HG03521 (cell line): ENCODE data around the gene PON1.

Experiments
- ATAC-seq: cut with Tn5 transposase; IDR thresholded peaks from one replicate; pipeline ENCODE4 v1.9.1; 2021; ENCODE audit warnings: mild to moderate bottlenecking, moderate library complexity; ENCODE audit not compliant: unreplicated experiment

Gene PON1

DNA sequence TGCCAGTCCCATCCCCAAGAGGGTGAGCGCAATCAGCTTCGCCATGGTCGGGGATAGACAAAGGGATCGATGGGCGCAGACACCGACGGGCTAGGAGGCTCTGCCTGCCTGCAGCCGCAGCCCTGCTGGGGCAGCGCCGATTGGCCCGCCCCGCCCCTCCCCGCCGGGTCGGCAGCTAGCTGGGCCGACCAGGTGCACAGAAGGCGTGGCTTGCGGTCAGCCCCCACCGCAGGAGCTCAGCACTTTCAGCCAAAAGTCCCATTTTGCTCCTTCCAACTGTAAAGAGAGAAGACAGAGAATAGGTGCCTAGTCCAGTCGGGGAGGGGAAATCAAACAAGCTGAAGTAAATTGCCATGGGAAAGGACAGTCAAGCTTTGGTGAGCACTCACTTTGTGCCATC, at the start of gene PON1:
Gene PON1 (minus strand): TSS at position 102 of the 400 bp plus-strand sequence. CDS start 57 bp downstream, at position 45.
- ATAC-seq, result no peak

DNA sequence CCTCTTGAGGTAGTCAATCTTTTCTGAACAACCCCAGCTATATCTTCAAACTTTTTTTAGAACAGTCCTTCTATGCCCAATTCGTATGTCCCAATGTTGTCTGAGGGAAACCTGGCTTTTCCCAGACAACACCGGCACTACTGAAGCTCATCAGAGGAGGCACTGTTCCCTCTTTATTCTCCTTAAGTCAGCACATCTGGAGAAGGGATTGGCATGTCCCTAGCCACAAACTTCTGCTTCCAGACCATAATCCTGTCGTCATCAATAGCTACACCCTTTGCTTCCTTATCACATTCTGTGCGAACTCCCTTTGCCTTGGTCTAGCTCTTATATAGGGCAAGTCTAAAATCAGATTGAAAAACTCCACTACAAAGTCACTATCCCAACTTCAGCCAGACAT, 49.0 kb upstream of the PON1 start:
- ATAC-seq, result no peak

DNA sequence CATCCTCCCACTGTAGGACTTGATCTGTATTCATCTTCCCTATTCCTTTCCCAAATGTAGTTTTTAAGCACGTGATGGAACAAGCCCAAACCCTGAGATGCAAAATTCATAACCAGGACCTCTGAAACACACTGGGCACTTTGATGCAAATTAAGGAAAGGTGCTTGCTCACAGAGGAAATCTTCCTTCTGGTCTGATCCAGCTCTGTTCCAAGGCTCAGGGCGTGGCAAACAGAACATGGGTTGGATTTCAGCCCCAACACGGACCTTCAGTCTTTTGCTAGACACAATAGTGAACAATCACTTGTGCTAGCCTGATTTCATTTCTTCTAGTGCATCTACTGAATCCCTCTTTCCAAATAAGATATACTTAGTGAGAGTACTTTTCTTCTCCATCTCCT, 43.9 kb upstream of the PON1 start:
- ATAC-seq, result no peak

DNA sequence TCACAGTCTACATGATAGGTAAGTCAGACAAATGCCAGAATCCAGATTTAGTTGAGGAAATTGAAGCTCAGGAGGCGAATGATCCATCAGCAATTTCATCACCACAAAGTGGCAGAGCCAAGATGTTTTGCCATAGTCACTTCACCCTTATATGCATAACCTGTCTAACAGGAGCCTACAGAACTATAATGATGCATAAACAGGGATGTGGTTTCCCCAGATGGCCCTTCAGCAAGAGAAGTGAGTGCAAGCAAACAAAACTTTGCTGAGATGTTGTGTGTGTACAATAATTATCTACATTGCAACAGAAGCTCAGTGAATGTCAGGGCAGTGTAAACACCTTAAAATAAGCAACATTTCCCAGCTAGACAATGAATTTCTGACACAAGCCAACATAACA, 43.3 kb upstream of the PON1 start:
- no peak for ATAC-seq

DNA sequence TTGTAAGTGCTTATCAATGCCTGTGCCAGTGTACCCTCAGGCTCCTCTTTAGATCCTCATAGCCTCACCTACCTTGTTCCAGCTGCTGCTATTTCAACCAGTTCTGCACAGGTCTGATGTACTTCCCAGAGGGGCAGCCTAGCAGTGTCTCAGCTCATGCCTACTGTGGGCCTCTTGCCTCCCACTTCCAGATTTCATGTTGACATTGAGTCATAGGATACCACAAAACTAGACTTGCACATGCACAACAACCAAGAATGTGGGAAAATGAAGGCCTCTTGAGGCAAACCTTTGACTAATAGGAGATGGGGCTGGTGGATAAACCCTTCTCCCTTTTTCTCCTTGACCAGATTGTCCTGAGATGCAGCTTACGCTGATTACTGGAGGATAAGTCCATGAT, 40.8 kb upstream of the PON1 start:
- no peak for ATAC-seq

DNA sequence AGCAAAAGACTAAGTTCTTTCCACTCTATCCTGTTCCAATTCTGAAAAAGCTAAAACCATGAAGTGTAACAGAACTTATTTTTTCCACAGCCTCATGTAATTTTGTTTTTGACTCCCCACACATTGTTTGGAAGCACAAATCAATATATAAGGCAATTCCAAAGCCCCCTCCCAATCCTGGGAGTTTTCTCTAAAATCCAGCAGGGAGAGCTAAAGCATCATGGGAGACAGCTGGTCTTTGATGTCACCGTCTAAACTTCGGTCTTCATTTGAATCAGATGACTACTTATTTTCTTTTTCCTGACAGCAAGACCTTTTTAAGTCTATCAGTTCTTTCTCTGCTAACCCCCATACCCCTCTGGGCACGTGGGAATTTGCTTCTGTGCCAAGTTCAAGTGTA, 33.3 kb upstream of the PON1 start:
- ATAC-seq, result no peak

DNA sequence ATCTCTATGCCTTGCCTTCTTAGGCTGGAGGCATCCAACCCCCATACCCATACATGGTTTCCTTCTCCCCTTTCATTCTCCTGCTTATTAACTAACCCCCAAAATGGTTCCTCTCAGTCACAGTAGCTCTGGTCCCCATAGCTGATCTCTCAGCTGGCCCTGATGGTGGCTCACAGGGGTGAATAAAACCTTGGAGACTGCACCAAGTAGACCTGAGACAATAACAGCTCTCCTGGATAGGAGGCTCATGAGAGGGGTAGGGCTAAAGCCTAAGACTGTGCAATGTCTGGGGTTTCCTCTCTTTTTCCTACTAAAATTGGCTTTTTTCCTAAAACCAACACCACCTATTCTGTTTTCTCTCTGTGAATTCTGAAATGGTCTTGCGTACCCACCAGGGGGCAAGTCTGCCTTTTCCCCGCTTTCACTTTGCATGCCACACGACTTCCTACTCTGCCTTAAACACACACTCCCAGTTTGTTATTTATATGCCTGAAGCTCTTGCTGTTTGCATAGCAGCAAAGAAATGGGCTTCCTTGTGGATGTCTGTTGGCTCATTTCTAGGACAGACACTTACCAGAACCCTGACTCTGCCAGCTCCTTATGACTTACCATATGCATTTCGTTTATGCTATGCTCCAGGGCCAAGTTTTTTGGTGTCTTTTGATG, 18.4 kb upstream of the PON1 start:
- ATAC-seq, result no peak

DNA sequence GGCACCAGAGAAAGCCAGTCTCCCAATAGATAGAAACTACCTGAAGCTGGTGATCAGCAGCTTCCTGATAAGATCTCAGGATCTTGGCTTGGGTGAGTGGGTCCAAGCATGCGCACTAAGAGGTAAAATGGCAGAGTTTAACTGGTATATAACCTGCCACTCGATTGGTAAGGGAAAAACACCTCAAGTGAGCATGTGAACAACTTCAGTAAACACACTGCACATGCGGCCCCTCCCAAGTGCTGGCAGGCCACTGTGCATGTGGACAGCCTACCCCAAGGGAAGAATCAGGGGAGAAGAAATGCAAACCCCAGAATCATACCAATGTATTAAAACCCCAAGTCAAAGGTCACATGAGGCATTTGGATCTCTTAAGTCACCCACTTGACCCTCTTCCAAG, 17.7 kb upstream of the PON1 start:
- no peak for ATAC-seq

DNA sequence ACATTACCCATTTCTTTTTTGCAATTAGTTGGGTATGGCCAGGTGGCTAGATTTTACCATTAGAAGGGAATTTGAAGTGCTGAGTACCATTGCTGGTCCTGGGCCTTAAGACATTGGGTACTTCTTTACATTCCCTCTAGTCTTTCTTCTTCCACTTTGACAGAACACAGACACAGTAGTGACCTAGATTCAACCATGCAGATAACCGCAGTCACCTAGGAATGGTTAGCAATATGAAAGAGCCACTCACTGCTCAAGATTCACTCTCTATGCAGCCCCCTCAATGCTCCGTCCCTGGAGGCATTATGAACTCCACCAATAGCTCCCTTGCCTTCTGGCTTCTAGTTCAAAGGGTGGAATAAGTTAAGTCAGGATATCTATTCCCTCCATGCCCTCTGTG, 16.2 kb upstream of the PON1 start:
- ATAC-seq, result no peak

DNA sequence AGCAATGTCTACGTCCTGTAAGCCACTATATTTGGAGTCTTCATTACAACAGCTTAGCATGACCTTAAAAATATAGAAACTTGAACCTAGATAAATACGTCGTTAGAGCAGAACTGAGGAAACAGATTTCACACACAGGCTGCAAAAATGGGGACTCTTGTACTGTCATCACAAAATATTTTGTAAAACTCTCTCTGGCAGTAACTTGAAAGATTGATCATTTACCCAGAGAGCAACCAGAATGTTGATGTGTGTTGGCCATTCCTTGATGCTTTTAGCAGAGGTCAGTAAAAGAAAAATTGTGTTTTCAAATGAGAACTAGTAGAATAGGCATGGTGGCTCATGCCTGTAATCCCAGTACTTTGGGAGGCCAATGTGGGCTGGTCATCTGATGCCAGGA, 14.5 kb upstream of the PON1 start:
- ATAC-seq, result no peak

DNA sequence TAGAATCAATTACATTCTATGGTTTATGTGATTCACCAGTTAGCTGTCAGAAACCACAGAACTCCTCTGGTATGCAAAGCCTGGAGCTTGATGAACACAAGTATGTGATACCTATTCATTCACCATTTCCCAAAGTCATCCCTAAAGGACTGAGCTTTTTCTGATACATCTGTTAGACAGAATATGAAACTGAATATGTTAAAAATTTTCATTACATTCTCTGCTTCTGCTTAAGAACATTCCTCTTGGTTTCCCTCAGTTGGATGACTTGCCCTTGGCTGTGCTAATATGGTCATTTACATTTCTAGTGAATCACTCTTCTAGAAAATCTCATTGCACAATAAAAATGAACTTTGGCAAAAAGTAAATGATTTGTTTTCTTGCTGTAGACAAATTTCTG, 10.8 kb upstream of the PON1 start:
- ATAC-seq, result no peak

DNA sequence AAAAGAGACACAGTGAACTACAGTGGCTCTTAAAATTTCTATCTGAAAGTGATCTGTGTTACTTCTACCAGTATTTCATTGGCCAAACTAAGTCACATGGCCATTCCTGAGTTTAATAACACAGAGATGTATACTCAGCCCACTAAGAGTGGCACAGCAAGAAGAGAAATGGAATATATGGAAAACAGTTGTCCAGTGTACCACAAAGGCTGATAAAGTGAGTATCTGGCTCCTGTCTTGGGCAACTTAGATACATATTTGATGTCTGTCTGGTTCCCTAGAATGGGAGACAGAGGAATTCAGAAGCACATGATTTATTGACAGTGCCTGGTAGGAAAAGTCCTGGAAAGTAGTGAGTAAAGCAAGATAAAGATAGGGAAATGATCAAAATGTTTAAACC, 10.1 kb upstream of the PON1 start:
- no peak for ATAC-seq

DNA sequence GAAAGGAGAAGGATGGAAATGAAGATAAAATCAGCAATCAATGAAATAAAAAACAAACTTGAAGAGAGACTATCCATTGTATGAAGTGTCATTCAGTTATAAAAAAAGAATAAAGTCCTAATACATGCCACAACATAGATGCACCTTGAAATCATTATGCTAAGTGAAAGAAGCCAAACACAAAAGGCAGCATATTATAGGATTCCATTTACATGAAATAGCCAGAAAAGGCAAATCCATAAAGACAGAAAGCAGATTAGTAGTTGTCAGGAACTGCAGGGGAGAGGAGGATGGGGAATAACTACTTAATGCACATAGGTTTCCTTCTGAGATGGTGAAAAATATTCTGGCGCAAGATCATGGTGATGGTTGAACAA, 6.6 kb upstream of the PON1 start:
- peak; percentile 12 for ATAC-seq

DNA sequence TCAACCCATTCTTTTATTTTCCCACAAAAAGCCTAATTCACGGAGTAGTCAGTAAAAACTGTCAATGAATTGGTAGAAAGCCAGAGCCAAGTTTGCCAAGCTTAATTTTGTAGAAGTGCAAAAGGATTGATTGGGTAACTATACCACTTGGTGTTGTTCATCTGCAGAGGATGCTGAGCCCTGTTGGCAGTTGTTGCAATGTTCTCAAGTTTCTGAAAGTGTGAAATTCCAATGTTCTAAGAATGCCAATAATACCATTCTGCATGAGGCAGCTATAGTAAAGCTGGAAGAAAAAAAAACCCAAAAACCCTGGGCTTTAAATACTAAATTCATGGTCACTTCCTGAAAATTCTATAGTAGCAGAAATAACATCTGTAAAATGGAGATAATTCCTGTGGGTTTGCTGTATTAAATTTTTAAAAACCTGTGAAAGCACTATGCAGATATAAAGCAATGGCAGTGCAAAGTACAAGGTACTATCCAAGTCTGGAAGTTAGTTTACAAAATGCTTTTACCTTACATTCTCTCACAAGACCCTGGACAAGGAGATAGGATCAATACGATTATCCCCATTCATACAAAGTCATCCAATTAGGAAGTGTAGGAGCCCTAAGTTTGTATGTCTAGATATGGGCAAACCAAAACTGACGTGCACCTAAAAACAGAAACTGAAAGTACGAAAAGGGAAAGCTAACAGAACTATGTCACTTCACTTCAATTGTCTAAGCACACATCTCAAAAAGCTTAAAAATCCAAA, 6.0 kb upstream of the PON1 start:
- ATAC-seq, result peak; percentile 89

DNA sequence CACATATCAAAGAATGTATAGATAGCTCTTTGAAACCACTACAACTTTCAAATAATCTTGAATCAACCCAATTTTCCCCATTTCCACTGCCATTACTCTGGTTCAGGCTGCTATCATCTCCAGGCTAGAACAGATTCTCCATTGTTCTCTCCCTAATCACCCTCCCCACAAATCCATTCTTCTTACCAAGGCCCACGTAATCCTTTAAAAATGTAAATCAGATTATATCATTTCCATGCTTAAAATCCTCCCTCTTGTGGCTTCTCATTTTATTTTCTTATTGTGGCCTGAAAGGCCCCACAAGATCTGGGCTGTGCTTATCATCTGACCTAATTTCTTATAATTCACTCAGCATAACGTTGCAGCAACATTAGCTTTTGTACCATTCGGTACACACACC, 3.0 kb upstream of the PON1 start:
- no peak for ATAC-seq

DNA sequence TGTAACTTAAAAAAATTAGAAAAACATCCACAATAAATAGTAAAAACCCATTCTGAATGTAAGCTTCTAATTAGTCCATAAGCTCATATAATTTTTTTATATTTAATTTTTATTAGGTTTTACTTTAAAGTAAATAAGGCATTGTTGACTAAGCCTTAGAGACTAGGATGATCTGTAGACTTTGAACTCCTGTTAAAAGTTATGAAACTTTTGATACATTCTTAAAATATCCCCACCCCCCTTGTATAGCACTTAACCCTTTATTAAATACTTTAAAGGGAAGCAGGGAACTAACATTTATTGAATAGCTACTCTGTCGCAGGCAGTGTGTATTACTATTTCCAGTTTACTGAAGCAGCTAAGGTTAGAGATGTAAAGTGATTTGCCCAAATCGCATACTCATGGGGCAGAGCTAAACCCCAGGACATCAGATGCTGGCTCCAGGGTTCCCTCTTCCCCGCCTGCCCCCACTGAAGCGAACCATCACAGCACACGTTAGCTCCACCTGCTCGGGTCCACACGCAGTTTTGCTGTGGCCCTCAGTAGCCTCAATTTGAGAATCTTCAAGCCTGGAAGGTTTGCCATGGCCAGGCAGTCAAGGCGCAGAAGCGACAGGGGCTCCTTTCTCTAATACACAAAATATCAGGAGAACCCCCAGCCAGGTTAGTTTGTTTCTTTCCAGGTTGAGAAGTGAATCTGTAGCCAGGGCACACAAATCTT, 762 bp downstream of the PON1 start:
- ATAC-seq, result no peak

DNA sequence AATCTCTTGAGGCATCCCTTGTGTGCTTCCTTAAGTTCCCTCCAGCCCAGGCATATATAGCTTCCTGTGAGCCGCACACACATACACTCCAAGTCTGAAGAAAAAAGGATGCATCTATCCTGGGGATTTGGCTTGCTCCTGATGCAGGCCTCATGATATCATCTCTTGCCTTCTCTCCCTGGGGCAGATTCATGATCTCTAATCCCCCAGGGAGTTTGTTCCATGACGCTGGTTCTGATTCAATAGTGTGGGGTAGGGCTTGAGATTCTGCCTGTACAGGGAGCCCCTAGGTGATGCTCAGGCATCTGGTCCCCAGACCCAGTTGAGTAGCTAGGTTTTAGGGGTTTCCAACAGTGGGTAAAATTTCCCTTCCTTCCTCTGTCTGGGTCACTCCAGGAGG, 1.5 kb downstream of the PON1 start:
- ATAC-seq, result no peak

DNA sequence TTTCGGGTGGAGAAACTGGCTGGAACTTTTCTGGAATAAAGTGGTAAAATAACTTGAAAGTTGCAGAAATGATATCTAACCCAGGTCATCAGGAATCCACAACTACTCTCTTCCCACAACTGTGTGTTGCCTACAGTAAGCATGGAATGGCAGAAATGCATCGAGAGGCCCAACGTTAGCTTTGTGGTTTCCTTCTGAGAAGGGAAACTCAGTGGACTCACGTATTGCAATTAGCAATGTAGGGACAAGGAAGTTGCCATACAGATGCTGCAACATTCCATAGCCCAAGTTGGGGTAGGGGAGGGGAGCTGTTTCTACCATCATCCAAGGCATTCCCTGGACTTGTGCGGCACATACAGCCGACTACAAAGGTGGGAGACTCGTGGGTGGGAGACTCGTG, 1.9 kb downstream of the PON1 start:
- ATAC-seq, result no peak

DNA sequence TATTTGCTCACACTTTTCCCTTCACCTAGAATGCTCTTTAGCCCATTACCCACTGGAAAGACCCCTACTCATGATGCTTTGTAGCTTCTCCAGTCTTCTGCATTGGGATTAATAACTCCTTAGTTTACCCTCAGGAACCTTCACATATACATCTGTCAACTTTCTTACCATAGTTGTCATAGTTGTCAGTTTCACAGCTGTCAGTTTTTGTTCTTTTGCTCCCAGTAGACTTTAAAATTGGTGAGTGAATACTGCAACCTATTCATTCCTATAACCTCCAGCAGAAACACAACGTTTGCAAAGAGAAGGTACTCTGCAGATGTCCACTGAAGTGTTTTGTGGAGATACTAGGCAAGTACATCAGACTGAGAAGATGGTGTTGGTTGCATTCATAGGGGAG, 2.6 kb downstream of the PON1 start:
- no peak for ATAC-seq

DNA sequence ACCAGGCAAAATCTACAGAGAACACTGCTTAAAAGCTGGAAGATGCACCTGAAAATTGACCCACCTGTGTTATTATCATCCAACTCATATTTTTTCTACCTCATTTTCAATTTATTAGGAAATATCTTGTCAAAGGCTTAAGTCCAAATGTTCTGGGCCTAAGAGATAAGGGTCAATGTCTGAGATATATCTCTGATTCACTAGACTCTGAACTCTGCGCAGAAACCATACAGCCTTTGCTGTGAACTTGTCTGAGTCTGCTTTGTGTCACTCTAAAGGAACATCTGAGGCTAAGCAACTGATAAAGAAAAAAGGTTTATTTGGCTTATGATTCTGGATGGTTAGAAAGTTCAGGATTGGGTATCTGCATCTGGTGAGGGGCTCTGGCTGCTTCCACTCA, 3.7 kb downstream of the PON1 start:
- no peak for ATAC-seq

DNA sequence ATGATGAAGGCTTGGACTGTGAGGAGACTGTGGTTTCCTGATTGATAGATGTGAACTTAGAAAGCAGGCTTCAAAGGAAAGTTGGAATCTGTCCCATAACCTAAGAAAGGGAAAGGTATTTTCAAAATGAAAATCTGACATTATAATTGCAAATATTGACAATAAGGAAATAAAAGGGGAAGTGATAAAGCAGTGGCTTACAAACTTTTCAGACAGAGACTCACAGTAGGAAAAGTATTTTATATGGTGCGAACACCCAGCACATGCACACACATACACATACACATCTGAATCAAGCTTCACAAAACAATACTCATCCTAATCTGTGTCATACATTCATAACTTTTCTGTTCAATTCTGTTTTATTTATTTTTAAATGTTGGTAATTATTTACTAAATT, 4.8 kb downstream of the PON1 start:
- ATAC-seq, result no peak

DNA sequence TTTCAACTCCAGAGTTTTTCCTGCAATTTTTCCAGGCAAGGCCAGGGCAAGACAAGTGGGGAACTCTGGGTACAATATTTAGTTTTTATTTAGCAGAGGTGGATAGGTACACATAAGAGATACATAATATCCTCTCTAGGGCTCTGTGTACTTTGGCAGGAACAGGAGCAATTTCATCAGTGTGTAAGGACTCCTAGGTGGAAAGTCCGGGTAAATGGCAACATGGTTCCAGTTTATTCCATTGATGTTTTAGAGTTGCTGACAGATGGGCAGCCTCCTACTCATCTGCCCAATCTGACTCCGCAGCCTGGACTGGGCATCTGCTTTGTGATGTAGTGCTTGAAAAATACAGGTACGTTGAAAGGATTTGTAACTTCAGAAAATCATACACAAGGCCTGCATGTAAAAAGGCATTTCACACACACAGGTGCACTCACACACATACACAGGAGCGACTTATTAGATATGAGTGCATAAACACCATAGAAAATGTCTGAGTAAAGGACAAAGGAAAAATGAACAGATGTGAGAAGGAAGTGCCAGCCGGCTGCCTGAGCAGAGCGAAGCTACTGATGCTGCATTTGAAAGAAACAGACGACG, 5.7 kb downstream of the PON1 start:
- no peak for ATAC-seq
